ENCODE results near the gene SGK1.

SGK1 gene

DNA sequence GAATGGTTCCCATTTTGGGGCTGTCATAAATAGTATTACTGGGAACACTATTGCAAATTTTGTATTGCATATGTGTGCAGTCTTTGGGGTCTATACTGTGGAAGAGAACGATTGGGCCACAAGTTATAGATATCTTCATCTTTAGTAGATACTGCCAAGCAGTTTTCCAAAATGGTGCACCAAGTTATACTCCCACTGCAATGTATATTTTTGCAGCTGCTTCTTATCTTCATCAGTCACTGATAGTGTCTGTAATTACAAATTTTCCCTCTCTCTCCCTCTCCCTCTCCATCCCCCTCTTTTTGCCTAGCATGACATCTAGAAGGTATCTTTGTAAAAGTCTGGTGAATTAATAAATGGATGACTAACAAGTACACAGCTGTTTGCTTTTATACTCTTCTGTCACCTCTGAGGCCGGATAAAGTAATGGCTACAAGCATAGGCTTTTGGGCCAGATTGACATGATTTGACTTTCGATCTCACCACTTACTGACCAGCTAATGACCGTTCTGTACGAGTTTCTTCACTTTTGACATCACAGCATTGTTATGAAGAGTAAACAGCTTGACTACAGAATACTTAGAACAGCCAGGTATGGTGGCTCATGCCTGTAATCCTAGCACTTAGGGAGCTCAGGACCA, 152.2 kb downstream of the SGK1 start:
- no peak for DNase-seq

DNA sequence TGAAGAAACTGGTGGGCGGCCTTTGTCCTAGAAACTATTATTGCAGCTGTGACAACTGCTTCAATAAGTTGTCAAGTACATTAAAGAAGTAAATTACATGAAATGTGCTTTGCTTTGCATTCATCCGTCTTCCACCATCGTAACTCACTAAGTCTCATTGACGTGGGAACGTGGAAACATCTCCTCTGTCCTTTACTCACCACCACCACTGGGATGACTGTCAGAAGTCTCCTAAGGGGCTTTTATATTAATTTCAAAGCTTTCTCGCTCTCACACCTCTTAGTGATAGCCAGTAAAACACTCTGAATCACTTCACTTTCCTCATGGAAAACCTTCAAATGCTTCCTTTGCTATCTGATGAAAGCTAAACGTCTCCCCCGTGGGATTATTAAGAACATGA, 153.6 kb downstream of the SGK1 start:
- DNase-seq = no peak

DNA sequence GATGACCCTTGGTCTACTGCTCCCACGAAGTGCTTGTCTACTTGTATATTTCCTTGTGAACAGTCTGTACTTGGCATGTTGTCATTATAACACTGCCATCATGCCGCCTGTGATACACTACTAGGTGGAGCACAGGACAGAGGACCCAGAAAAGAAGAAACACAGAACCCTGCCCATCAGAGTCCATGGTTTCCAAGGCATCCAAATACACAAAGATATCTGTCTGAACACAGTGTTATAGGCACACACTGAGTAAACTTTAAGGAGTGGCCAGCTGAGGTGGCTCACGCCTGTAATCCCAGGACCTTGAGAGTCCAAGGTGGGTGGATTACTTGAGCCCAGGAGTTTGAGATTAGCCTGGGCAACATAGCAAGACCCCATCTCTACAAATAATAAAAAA, 155.0 kb downstream of the SGK1 start:
- no peak for DNase-seq

DNA sequence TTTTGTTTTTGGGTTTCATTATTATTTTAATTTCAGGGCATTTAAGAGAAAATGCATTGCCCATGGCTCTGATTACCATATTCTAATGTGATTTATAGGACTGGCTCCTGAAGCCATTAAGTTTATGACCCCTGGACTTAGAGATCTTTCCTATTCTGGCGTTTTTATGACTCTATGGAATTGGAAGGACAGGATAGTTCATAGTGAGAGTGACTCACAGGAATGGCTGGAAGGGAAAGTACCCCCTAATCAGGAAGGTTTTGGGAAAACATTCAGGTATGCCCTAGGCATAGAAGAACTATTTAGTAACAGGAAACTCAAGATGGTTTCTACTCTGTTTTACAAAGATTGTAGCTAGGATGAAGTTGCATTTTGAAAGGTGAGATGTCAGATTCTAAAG, 156.9 kb downstream of the SGK1 start:
- no peak for DNase-seq

DNA sequence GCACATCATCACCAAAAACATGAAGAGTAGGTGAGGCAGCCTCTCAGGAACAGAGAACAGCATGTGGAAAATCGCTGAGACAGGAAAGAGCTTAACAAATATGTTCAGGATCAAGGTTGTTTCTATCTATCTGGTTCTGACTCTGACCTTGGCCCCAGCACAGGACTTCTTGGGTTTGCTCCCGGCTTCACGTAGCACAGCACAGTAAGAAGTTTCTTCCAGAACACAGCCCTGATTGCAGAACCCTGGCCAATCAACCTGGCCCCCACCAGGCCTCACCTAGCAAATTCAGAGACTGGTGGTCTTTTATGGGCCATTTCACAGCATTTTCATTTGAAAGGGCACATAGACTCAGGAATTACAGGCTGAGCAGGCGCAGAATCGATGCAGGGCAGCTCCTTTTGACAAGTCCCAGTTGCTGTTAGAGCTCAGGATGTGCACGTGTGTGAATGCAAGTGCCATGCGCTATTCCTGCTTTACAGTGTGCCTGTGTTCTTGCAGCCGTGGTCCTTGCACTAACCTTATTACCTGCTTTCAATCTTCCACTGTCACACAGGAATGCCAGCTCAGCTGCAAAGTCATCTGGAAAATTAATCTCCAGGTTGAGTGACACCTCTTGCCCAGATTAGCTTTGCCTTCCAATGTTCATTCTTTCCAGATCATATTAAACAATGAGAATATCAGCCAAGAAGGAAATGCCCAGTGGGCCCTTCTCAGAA, 165.0 kb downstream of the SGK1 start:
- no peak for DNase-seq

DNA sequence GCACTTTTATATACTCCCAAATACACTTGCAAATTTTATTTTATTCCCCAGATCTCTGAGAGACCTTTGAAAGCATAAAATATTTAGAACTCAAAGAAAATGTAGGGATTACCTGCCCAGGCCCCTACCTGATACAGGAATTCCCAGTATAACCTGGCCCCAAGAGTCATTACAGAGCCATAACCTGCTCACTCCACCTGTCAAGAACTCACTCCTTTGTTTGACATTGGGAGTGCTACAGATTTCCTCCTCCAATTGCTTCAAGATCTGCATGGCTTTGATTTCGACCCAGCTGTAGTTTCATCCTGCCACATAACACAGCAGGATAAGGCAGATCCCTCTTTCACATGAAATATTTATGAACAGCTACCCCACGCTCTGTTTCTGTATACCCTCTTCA, 169.3 kb downstream of the SGK1 start:
- DNase-seq = no peak

DNA sequence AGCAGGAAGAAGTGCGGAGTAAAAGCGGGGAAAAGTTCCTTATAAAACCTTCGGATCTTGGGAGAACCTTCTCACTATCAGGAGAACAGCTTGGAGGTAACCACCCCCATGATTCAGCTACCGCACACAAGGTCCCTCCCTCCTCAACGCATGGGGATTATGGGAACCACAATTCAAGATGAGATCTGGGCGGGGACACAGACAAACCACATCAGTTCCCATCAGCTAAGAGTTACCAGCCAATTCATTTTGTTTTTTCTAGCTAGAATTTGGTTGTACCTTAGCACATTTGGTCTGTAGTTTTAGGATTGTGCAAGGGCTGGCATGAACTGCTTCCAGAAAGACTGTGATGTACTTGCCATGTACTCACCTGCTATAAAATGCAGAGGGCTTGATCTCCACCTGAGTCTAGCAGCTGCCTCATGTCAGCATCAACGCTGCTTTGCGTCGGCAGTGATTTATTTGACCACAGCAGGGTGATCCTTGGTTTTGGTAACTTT, 170.8 kb downstream of the SGK1 start:
- no peak for DNase-seq

DNA sequence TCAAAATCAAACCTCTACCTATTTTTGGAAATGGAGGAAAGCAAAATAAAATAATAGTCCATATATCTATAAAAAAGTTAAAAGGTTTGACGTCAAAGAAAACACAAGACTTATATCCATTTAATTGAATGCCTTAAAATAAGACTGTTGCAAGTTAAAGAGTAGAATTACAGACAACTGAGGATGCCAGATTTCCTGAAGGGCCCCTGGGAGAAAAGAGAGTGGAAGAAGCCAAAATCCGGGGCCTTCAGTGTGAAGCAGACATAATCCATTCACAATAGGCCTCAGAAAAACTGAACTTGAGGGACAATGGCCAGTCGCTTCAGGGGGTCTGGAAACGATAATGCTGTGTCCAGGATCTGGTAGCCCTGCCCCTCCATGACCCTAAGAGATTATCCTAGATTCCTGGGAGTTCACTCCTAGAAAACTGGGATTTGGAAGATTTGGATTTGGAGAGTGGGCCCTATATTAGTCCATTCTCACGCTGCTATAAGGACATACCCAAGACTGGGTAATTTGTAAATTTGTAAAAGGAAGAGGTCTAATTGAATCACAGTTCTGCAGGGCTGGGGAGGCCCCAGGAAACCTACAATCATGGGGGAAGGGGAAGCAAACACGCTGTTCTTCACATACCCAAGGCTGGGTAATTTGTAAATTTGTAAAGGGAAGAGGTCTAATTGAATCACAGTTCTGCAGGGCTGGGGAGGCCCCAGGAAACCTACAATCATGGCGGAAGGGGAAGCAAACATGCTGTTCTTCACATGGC, 171.5 kb downstream of the SGK1 start:
- DNase-seq = no peak

DNA sequence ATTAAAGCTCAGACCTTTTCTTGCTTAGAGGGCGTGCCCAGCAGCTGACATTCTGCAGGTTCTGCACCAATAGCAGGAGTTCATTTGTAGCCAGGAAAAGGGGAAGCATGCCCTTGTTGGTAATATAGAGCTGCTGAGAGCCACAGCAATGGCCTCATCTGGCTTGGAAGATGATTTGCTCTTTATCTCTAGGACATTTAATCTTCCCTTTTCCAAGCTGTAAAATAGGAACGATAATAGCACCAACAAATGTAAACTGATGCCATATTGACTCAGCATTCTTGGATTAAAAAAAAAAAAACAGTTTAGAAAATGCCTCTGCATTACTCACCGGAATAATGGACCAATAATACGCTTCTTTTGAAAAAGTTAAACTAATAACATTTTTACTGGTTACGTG, 172.1 kb downstream of the SGK1 start:
- no peak for DNase-seq

DNA sequence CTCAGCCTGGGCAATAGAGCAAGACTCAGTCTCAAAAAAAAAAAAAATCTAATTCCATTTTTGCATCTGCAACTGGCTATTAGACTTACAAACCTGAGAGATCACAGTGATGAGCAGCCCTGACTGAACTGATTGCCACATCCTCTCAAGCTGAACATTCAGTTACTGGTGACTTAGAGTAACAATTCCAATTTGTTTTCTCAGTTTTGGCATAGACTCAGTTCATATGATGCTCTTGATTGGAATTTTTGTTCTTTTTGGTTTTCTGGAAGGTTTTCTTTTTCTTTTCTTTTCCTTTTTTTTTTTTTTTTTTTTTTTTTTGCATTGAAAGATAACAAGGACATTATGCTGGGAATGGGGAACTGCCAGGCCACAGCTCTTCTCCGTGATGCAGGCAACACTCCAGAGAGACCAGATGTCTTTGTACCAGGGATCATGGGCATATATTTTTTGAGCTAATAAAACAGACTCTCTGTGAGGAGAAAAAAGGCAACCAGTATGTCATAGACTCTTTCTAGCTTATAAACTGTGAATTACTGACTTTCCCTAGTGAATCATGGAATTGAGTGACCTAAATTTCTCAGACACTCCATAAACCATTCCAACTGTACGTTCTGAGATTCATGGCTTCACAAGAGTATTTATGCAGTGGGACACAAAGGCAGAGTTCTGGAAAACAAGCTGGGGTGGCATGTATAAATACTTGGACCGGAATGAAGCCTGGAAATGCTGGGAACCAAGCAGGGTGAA, 179.5 kb downstream of the SGK1 start:
- no peak for DNase-seq

DNA sequence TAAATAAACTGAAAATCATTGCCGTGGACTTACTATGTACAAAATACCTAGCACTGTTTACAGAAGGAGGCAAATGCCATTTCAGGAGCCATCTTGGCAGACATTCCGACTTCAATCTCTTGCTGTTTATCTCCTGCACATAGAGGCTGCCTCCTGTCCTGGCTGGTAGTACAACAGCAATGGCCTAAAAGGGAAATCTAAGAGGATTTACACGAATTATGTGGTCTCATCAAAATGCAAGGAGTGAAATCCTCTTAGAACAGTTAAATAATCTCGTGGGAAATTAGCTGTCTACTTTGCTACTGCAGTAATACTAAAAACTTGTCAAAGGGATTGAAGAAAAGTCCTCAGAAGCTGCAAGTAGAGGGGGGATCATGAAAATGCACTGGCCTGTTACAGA, 183.3 kb downstream of the SGK1 start:
- DNase-seq = no peak

DNA sequence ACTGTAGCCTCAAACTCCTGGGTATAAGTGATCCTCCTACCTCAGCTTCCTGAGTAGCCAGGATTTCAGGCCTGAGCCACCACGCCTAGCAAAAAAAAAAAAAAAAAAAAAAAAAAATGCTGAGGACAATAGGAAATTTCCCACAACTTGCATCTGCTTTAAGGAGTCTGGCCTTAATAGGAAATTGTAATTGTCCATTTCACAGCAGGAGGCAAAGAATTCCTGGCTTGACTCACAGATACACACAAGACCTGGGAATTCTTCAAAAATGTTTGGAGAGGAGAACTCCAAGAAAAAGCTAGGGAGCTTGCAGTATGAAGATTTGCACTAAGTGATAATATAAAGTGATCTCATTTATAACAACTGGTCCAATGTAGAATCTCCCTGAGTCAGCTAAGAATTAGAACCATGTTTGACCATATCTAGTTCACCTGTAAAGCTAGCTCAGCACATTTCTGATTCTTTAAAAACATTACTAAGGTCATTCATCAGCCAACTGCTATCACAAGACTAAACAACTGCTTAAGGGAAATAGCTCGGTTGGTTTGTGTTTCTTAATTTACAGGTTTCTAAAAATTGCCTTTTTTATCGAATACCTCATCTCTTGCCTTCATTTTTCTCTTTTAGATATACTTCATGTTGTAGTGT, 185.3 kb downstream of the SGK1 start:
- DNase-seq = no peak

DNA sequence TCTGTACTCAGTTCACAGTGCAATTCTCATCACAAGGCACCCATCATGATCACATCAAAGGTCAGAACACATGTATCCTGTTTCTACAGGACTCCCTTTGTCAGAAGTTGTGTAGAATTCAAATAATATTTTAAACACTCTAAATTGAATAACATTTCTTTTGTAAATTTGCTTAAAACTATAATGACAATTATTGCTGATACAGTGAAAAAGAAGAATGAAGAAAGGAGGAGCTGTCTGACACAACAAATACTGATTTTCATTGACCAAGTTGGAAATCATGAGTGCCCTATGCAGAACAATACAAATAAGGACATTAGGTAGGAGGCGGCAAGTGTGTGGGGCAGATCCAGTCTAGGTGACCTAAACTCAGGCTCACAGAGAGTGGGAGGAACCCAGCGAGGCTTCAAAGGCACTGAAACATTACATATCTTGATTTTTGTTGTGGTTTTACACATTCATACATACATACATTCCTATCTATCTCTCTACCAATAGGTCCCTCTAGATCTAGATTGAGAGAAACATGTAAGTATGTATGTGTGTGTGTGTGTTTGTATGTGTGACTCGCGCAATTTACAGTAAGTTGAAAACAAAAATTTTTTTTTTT, 186.3 kb downstream of the SGK1 start:
- DNase-seq = no peak

DNA sequence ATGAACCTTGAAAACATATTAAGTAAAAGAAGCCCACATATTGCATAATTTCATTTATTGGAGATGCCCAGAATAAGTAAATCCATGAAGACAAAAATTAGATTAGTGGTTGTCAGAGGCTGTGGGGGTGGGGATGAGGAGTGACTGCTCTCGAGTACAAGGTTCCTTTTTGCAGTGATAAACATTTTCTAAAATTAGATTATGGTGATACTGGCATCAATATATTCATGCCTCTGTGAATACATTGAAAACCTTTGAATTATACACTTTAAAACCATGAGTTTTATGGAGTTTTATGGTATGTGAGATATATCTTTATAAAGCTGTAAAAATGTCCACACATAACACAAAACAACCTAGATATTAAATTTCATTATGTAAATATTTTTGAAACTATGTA, 189.8 kb downstream of the SGK1 start:
- no peak for DNase-seq

DNA sequence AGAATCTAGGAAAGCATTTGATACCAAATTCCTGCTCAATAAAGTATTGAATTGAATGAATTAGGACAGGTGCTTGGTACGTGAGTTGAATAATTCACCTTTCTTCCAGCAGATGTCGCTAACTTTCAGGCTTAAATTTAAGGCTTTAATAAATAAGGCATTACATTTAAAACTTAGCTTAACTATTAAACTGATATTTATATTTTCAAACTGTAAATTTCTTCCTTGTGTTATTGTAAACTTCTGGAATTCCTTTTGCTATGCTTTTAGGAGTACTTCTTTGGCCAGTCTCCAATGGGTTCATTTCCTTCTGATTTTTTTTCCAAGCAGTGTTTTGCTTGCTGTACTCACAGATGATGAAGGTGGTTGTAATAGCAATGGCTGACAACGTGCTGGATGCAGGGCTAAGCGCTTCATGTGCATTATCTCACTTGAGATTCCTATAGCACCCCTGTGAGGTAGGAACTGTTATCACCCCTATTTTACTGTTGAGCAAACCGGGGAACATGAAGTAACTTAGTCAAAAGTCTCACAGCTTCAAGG, 194.2 kb downstream of the SGK1 start:
- DNase-seq = peak; percentile 17

DNA sequence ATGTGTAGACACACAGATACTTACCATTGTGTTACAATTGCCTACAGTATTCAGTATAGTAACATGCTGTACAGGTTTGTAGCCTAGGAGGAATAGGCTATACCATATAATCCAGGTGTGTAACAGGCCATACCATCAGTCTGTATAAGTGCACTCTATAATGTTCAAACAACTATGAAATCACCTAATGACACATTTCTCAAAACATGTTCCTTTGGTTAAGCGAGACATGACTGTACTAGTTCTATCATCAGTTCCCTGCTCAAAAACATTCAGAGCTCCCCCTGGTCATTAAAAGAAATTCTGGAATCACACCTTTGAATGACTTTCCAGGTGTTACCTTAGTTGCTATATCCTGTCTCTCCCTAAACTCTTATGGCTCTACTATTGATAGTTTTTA, 195.1 kb downstream of the SGK1 start:
- no peak for DNase-seq

DNA sequence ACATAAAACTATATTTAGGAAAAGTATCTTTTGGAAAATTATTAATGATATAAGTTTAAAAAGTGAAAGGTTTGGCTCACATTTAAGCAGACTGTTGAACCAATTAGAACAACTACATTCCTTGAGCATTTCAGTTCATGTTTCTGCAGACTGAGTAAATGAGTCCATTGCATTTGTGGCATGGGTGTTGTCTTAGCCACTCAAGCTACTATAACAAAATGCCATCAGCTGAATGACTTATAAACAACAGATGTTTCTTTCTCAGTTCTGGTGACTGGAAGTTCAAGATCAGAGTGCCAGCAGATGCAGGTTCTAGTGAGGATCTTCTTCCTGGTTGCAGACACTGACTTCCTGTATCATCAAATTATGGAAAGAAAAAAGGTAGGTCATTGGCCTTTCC, 198.4 kb downstream of the SGK1 start:
- no peak for DNase-seq

Measured in effector CD8-positive, alpha-beta T cell (primary cell).